ENCODE results near the gene CLEC12A.
"Not testable (repeated sequence)": the region's sequence is repeated elsewhere in the genome, so short reads cannot be mapped to it uniquely, and the experiment has no call there.

The CLEC12A gene

GRCh38 chr12:9973949-9974348 lies 2.7 kb downstream of the CLEC12A start:
- DNase-seq: no peak

DNA sequence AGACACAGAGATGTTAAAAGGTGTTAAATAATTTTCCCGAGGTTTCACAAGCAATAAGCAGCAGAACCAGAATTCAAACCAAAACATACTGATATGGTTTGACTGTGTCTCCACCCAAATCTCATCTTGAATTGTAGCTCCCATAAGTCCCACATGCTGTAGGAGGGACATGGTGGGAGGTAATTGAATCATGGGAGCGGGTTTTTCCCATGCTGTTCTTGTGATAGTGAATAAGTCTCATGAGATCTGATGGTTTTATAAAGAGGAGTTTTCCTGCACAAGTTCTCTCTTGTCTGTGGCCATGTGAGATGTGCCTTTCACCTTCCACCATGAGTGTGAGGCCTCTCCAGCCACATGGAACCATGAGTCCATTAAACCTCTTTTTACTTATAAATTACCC lies 3.5 kb downstream of the CLEC12A start:
- DNase-seq: not testable (repeated sequence)

DNA sequence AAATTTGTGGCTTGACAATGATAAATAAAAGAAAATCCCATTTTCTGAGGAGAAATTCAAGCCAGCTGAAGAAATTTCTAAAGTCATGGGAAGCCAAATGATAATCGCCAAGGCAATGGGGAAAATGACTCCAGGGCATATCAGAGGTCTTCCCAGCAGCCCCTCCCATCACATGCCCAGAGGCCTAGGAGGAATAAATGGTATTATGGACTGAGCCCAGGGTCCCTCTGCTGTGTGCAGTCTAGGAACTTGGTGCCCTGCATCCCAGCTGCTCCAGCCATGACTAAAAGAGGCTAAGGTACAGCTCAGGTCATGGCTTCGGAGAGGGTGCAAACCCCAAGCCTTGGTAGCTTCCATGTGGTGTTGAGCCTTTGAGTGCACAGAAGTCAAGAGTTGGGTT lies 4.4 kb downstream of the CLEC12A start:
- DNase-seq: no peak

GRCh38 chr12:9976626-9977025 lies 5.4 kb downstream of the CLEC12A start:
- DNase-seq: not testable (repeated sequence)

DNA sequence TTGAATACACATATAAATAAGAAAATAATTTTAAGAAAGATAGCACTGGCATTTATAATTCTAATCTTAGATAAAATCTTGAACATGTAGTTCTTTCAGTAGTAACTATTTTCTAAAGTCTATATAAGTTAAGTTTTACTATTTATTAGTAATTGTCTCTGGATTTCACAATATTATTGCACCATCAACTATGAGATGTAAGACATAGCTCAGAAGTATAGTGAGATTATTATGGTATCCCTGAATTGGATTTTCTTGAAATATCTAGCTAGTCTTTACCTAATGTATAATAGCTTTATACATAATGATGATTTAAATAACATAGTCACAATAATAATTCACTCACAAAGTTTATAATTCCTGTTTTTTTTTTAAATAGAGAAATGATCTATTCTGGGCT lies 6.7 kb downstream of the CLEC12A start:
- no peak for DNase-seq

- DNase-seq: no peak
These were observed 8.9 kb downstream of the CLEC12A start for GRCh38 chr12:9980126-9980525.

DNA sequence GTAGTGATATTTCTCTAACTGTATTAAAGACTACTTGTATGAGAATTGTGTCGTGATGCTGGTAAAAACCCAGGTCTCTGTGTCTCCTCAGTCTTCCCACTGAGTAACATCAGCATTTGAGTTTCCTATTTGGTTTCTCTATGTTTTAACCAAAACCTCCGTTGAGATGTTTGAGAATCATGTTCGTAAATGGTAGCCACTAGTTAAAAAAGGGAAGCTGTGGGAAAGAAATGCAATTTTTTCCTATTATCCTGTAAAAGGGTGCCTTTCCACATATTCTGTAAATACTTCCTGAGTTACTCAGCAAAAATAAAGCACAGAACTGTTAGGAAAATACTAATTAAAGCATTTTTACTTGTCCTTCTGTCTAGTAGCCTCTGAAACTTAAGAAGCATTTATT lies 20.7 kb downstream of the CLEC12A start:
- DNase-seq: no peak

DNA sequence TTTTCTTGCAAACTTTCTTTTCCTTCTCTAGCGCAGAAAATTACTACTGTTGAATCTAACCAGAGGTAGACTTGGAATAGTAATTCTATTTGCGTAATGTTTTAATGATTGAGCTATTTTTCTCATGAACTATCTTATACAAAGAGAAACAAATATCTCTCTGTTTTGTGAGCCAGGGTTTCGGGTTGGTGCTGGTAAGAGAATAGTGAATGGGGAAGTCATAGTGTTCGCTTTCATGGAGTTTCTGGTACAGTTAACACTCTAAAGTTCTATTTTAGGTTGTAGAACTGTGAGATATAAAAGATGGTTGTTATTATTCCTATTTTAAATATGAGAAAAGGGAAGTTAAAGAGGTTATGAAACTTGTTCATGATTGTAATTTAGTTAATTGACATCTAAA lies 21.1 kb downstream of the CLEC12A start:
- DNase-seq: no peak

DNA sequence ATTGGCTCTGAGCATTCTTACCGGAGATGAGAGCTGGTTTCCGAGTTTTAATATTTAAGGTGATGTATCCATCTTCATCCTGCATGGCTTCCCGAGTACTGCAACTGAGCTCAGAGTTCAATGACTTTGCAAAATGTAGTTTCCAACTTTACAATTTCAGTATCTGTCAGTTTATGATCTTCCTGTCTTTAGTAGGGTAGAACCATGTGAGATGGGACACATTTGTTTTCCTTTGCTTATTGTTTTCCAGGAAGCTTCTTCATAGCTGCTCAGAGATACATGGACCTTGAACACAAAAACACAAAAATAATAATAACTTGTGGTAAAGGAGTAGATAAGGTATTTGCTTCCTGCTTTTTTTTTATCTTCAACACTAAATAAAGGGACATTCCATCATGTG lies 27.8 kb downstream of the CLEC12A start, which contains the start of gene CLEC1B:
Gene CLEC1B (minus strand): TSS at position 106 of the 400 bp plus-strand sequence. CDS start 21 bp downstream, at position 85.
- DNase-seq: no peak

GRCh38 chr12:10001171-10001776 lies 30.1 kb downstream of the CLEC12A start:
- DNase-seq: no peak

DNA sequence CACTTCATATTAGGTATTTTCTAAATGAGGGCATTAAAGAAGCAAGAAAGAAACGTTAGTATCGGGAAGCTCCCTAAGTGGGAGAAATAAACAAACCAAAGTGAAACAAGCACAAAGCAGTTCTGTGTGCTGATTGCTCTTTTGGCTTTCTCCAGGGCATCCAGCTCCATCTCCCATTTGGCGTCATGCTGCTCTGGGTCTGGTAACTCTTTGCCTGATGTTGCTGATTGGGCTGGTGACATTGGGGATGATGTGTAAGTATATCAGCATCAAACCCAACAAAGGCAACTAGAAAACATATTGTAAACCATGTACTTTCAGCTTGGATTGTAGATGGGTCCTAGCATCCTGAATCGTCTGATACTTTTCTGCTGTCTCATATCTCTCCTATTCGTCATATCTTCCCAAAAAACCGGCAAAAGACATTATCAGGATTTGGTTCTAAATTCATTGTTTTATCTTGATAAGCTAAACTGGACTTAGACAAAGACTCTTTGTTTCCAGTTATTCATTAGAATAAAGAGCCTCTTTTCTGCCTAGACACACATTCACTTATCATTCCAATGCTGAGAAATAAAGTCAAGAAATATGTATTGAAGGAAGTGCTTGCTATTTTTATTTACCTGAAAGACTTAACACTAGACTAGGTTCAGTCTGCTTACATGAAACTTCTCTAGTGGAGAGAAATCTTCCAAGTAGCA lies 41.6 kb downstream of the CLEC12A start:
- DNase-seq: no peak

GRCh38 chr12:10015450-10015849 lies 44.2 kb downstream of the CLEC12A start:
- DNase-seq: no peak

DNA sequence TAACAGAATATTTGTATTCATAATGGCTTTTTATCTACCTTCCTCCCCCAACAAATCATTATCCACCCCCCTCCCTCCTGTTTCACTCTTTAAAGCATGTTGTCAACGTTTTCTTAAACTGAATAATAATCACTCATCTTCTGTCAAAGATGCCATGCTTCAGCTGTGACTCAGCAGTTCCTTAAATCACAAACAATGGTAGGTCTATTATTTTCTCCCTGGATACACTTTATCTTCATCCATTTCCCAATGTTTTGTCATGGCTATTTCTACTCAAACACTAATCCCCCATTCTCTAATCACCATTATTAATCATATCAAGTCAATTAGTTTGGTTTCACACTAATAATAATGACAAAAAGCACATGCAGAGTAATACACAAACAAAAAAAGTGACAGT lies 45.7 kb downstream of the CLEC12A start:
- no peak for DNase-seq

DNA sequence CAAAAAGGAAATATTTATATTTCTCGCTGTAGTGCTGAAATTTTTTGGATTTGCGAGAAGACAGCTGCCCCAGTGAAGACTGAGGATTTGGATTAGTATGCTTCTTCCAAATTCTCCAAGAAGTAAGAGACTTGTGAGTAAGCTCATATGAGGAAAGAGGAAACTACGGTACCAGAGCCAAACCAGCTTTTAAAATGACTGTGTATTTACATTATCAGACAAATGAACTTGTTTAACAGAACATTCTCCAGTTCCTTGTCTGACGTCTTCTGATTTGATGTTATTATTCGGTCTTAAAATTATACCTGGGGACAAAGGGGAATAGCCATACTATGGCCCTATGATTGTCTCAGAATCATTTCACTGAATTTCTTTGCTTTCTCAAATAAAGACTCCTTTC lies 47.2 kb downstream of the CLEC12A start:
- no peak for DNase-seq

GRCh38 chr12:10021342-10021741 lies 50.1 kb downstream of the CLEC12A start:
- no peak for DNase-seq

- DNase-seq: no peak
These were observed 54.0 kb downstream of the CLEC12A start for GRCh38 chr12:10025236-10025635.

DNA sequence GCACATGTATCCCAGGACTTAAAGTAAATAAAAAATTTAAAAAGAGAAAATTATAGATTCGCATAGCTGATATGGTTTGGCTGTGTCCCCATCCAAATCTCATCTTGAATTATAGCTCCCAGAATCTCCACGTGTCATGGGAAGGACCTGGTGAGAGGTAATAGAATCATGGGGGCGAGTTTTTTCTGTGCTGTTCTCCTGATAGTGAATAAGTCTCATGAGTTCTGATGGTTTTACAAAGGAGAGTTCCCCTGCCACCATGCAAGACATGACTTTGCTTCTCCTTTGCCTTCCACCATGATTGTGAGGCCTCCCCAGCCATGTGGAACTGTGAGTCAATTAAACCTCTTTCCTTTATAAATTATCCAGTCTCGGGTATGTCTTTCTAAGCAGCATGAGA lies 55.5 kb downstream of the CLEC12A start:
- not testable (repeated sequence) for DNase-seq

DNA sequence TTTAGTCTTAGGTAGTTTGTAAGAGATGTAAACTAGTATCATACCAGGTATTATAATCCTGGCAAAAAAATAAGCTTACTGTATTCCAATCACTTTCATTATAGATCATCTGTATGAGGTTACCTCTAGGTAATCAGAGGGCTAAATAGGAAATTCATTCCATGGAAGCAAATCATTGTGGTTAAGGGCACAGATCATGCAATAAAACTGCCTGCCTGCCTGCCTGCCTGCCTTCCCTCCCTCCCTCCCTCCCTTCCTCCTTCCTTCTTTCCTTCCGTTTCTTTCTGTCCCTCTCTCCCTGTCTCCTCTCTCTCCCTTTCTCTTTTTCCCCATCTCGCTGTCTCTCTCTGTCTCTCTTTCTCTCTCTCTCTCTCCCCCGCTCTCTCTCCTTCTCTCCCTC lies 56.1 kb downstream of the CLEC12A start:
- DNase-seq: no peak

- no peak for DNase-seq
These were observed 56.5 kb downstream of the CLEC12A start for GRCh38 chr12:10027721-10028120.

DNA sequence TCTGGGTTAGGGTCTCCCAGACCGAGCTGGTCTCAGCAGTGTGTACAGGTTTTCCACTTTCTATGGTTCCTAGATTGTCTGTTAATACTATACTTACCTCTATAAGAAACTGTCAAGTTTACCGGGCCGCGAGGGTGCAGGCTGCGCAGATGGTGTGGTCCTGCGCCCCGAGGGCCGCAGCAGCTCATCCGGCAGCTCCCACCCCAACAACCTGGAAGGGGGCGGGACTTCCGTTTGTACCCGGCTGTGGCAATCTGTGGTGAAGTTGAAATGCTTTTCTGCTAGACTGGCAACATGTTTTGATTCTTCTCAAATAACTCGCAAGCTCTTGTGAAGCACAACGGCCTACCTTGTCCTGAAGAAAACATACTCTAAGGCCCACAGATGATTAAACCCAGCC lies 59.2 kb downstream of the CLEC12A start, which contains the start of gene CLEC9A:
Gene CLEC9A (plus strand): TSS at position 237 of the 400 bp plus-strand sequence. CDS start 22,006 bp downstream, outside the sequence.
- no peak for DNase-seq

DNA sequence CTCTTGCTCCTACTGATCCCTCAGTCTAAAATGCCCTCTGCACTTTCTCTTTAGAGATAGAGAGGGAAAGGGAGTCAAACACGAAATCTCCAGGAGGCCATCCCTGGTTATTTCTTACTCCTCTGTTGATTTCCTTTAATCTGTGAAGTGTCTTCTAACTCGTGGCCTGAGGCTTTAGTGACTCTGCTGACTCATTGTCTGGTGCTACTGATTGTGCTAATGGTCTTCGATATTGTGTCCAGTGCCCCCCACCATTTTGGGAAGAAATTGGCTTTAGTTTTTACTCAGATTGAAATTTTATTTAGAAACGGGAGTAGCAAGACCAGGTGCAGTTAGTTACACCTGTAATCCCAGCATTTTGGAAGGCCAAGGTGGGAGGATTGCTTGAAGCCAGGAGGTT lies 60.1 kb downstream of the CLEC12A start:
- DNase-seq: no peak

- no peak for DNase-seq
These were observed 60.6 kb downstream of the CLEC12A start for GRCh38 chr12:10031771-10032175.

DNA sequence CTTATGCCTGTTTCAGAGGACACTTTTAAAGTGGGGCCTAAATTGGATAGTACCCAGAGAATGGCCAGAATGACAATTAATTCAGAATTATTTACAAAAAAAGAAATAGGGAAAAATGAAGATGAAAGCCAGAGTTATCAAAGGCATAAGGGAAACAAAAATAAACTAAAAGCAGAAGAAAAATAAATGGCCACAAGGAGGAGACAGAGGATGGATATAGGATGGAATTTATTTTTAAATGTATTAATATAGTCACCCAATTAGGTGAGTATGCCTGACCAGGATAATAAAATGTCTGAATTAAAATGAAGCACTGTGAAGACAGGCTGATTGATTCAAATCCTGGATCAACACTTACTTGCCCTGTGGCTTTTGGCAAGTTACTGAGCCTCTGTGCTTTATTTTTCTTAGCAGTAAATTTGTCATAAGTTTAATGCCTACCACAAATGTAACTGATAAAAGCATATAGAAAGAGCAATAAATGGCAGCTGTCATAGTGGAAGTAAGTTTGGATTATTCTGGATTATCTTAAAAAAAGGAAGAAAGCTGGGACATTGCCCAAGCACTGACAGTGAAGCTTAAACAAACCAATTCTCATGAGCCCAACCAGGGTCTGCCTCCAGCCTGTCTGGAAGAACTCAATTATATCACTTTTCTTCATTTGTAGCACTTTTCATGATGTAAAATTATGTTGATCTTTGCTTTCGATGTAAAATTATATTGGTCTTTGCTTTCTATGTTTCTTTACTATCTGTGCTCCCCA lies 62.8 kb downstream of the CLEC12A start:
- no peak for DNase-seq

All from activated CD4-positive, CD25-positive, alpha-beta regulatory T cell treated with anti-CD3 and anti-CD28 coated beads, Interleukin-2, amount 50 U/mL, for 72 hours (primary cell).